Left lung (tissue), 10 donors: ENCODE results near the gene PREX1. TPM values are rescaled to one million over a fixed set of nuclear protein-coding genes. Genes with fewer than 3 reads are reported as not detected.
"Not testable (repeated sequence)": the region's sequence is repeated elsewhere in the genome, so short reads cannot be mapped to it uniquely, and the experiment has no call there.

Experiments
- ATAC-seq: fragments of 200-7000 bp; cut with Tn5 transposase; one replicate; pipeline ENCODE4 v1.9.1; 2020; ENCODE audit warnings: moderate library complexity
- DNase-seq, 4 donors: peaks; one replicate each; pipeline ENCODE4 v3.0.0-alpha.2; 2013 to 2020
- H3K27ac ChIP-seq, 2 donors: fragments of 200-600 bp; sonication (generic) in 1 of 2; one replicate each; pipeline versions ENCODE4 v1.5.0 to v1.8.0; 2020 to 2021
- H3K27me3 ChIP-seq, 2 donors: fragments of 200-600 bp; sonication (generic) in 1 of 2; one replicate each; pipeline versions ENCODE4 v1.5.0 to v1.8.0; 2020 to 2021
- H3K36me3 ChIP-seq, 2 donors: fragments of 200-600 bp; sonication (generic) in 1 of 2; one replicate each; pipeline versions ENCODE4 v1.5.0 to v1.8.0; 2020 to 2021
- H3K4me1 ChIP-seq, 2 donors: fragments of 200-600 bp; one replicate each; pipeline ENCODE4 v1.8.0; 2021
- H3K4me3 ChIP-seq, 2 donors: fragments of 200-600 bp; sonication (generic) in 1 of 2; one replicate each; pipeline versions ENCODE4 v1.5.0 to v1.8.0; 2020 to 2021; ENCODE audit warnings: mild to moderate bottlenecking in 1 of 2
- H3K9me3 ChIP-seq, 2 donors: fragments of 200-600 bp; sonication (generic) in 1 of 2; one replicate each; pipeline versions ENCODE4 v1.5.0 to v1.8.0; 2020 to 2021
- CTCF ChIP-seq, 2 donors: fragments of 200-600 bp; sonication (generic) in 1 of 2; IDR thresholded peaks; one replicate each; pipeline versions ENCODE4 v1.5.0 to v1.8.0; 2021; ENCODE audit warnings: antibody characterized with exemption in 2 of 2
- intact Hi-C, 2 donors: fragments of 100-400 bp; cut with DNase I; formaldehyde crosslinking; loops; one replicate each; pipeline versions ENCODE4 v1.11.2 to v1.14.2; 2022
- polyA plus RNA-seq, 6 donors: library from polyadenylated mRNA; unstranded; fragments of 120-200 nt; gene quantifications; one replicate each; pipeline ENCODE4 v1.2.1, GENCODE V29; 2013; ENCODE audit not compliant: insufficient read length in 6 of 6
- total RNA-seq, 2 donors: library from RNA; stranded (reverse); fragmentation: NEBNext Ultra II Directional; extraction: Animal tissue kit (Norgen Biotek cat#: 25700); gene quantifications; one replicate each; pipeline ENCODE4 v1.2.1, GENCODE V29; 2021
- donor health status: DM: no; HTN: yes; CAD: no.
- donor health status: DM: no; HTN: no; CAD: no.

PREX1 gene
- total and polyA plus RNA-seq, 8 donors: 20.3 to 111 (median 26.1) TPM

GRCh38 chr20:48828734-48829460 lies 1.1 kb upstream of the PREX1 start:
- Histone ChIP-seq H3K36me3 (no peaks in the 10 kb centered on the region), H3K4me1 (peaks cover 6 to 67% of the 10 kb centered on the region in 2 donors), H3K4me3 (peak overlapping the region in 1 of 2 donors; percentile 67), H3K27ac (peak overlapping the region in 1 of 2 donors; percentile 97), H3K9me3 (no peaks in the 10 kb centered on the region), H3K27me3 (peaks cover 14 to 58% of the 10 kb centered on the region in 2 donors)
- DNase-seq (no peak), ATAC-seq (no peak)
- intact Hi-C loops: loop anchor here in 1 of 2 donors (10.0 kb wide), 1 partner anchor 54 kb away; no protein-coding TSS in a partner anchor
- TF ChIP-seq CTCF (IDR thresholded peaks at IDR 0.05): no peak

GRCh38 chr20:48826883-48827771 lies 672 bp downstream of the PREX1 start:
- Histone ChIP-seq H3K4me3 (peak overlapping the region; percentile 42 to 78), H3K36me3 (peaks cover 0 to under 1% of the 10 kb centered on the region in 2 donors), H3K27ac (peak overlapping the region; percentile 72 to 97), H3K4me1 (peaks cover 12 to 74% of the 10 kb centered on the region in 2 donors), H3K9me3 (no peaks in the 10 kb centered on the region), H3K27me3 (peaks cover 14 to 76% of the 10 kb centered on the region in 2 donors)
- no peak for TF ChIP-seq CTCF (IDR thresholded peaks at IDR 0.05)
- intact Hi-C loops: loop anchor here in 1 of 2 donors (10.0 kb wide), 1 partner anchor 52 kb away; no protein-coding TSS in a partner anchor
- DNase-seq (peak in 2 of 4 donors; percentile 13 to 91), ATAC-seq (peak; percentile 9)

GRCh38 chr20:48826480-48826879 lies 1.3 kb downstream of the PREX1 start:
- Histone ChIP-seq H3K4me3 (peak overlapping the region; percentile 42 to 78), H3K27me3 (peaks cover 14 to 81% of the 10 kb centered on the region in 2 donors), H3K27ac (peak overlapping the region; percentile 72 to 97), H3K4me1 (peaks cover 7 to 74% of the 10 kb centered on the region in 2 donors)
- DNase-seq, ATAC-seq, H3K9me3 ChIP-seq, H3K36me3 ChIP-seq: not testable (repeated sequence)
- intact Hi-C loops: loop anchor here in 1 of 2 donors (10.0 kb wide), 1 partner anchor 52 kb away; no protein-coding TSS in a partner anchor

GRCh38 chr20:48826069-48826468 lies 1.7 kb downstream of the PREX1 start:
- peak overlapping the region; percentile 42 to 78 for H3K4me3 ChIP-seq

More at GRCh38 chr20:48826069-48826468, 1.7 kb downstream of the PREX1 start:
- TF ChIP-seq CTCF (IDR thresholded peaks at IDR 0.05): no peak
- ATAC-seq: peak; percentile 5
- peaks cover 14 to 85% of the 10 kb centered on the region in 2 donors for H3K27me3 ChIP-seq
- H3K4me1 ChIP-seq: peaks cover 6 to 74% of the 10 kb centered on the region in 2 donors
- H3K36me3 ChIP-seq: peaks cover 0 to 11% of the 10 kb centered on the region in 2 donors
- intact Hi-C loops: loop anchor here in 1 of 2 donors (10.0 kb wide), 1 partner anchor 51 kb away; no protein-coding TSS in a partner anchor
- no peaks in the 10 kb centered on the region for H3K9me3 ChIP-seq
- DNase-seq: no peak
- peak overlapping the region; percentile 72 to 97 for H3K27ac ChIP-seq
